OCI-LY1 (cell line): ENCODE data around the gene NOXA1.
"Not testable (repeated sequence)": the region's sequence is repeated elsewhere in the genome, so short reads cannot be mapped to it uniquely, and the experiment has no call there.

ENCODE experiments used
- H2AFZ ChIP-seq: fragments of 200-600 bp; sonication (generic), shearing (Covaris generic); 2 replicates; pipeline ENCODE4 v1.6.0; 2014; ENCODE audit warnings: antibody characterized with exemption, mild to moderate bottlenecking, low read length
- H3F3A ChIP-seq: fragments of 200-600 bp; sonication (generic), shearing (Covaris generic); 2 replicates; pipeline ENCODE4 v1.6.0; 2014; ENCODE audit warnings: mild to moderate bottlenecking, antibody characterized with exemption, low read length, moderate library complexity; ENCODE audit not compliant: insufficient read depth
- H3K27ac ChIP-seq: fragments of 200-600 bp; sonication (generic); 2 replicates; pipeline ENCODE4 v1.5.1; 2014; ENCODE audit warnings: low read length, mixed run types, mild to moderate bottlenecking, low read depth; ENCODE audit not compliant: poor library complexity, severe bottlenecking
- H3K27me3 ChIP-seq: fragments of 200-600 bp; sonication (generic); 2 replicates; pipeline ENCODE4 v1.6.0; 2014; ENCODE audit warnings: antibody characterized with exemption, mild to moderate bottlenecking, low read length, moderate library complexity; ENCODE audit not compliant: insufficient read depth
- H3K36me3 ChIP-seq: fragments of 200-600 bp; sonication (generic); 2 replicates; pipeline ENCODE4 v1.6.1; 2014; ENCODE audit warnings: mild to moderate bottlenecking, antibody characterized with exemption, low read length, moderate library complexity, mixed read lengths; ENCODE audit not compliant: insufficient read depth
- H3K4me1 ChIP-seq: fragments of 200-600 bp; sonication (generic); 2 replicates; pipeline ENCODE4 v1.5.1; 2014; ENCODE audit warnings: mild to moderate bottlenecking, low read length, moderate library complexity; ENCODE audit not compliant: insufficient read depth, severe bottlenecking
- H3K4me2 ChIP-seq: fragments of 200-600 bp; sonication (generic), shearing (Covaris generic); 2 replicates; pipeline ENCODE4 v1.6.1; 2014; ENCODE audit warnings: low read length
- H3K4me3 ChIP-seq: fragments of 200-600 bp; sonication (generic); 2 replicates; pipeline ENCODE4 v1.5.1; 2014; ENCODE audit warnings: low read length, low read depth, mild to moderate bottlenecking, mixed read lengths; ENCODE audit not compliant: poor library complexity, severe bottlenecking
- H3K79me2 ChIP-seq: fragments of 200-600 bp; shearing (Covaris generic); 2 replicates; pipeline ENCODE4 v1.6.1; 2016; ENCODE audit warnings: mixed run types, low read length, mixed read lengths; ENCODE audit not compliant: insufficient read depth
- H3K9ac ChIP-seq: fragments of 200-600 bp; sonication (generic), shearing (Covaris generic); 2 replicates; pipeline ENCODE4 v1.6.1; 2014; ENCODE audit warnings: mild to moderate bottlenecking, low read length, mixed read lengths
- H3K9me2 ChIP-seq: fragments of 200-600 bp; sonication (generic), shearing (Covaris generic); 2 replicates; pipeline ENCODE4 v1.6.1; 2014; ENCODE audit warnings: low read depth, mild to moderate bottlenecking, low read length, mixed read lengths
- H3K9me3 ChIP-seq: fragments of 200-600 bp; shearing (Covaris generic); 2 replicates; pipeline ENCODE4 v1.6.1; 2014; ENCODE audit warnings: low read length, mixed read lengths
- H4K20me1 ChIP-seq: fragments of 200-600 bp; sonication (generic), shearing (Covaris generic); 2 replicates; pipeline ENCODE4 v1.6.0; 2016; ENCODE audit warnings: mild to moderate bottlenecking, low read length; ENCODE audit not compliant: insufficient read depth
- CTCF ChIP-seq: fragments of 200-600 bp; sonication (generic), shearing (Covaris generic); IDR thresholded peaks from 2 replicates; pipeline ENCODE4 v1.5.1; 2017; ENCODE audit warnings: mild to moderate bottlenecking, antibody characterized with exemption, low read length, moderate library complexity, mixed read lengths
- EZH2 ChIP-seq: fragments of 200-600 bp; sonication (generic), shearing (Covaris generic); IDR thresholded peaks from 2 replicates; pipeline ENCODE4 v1.8.0; 2017; ENCODE audit warnings: borderline replicate concordance, mixed run types, mild to moderate bottlenecking, antibody characterized with exemption, low read length, moderate library complexity, mixed read lengths

NOXA1 gene

GRCh38 chr9:137449081-137449844 lies 26.1 kb downstream of the NOXA1 start:
- Histone ChIP-seq H3F3A (no peaks in the 10 kb centered on the region), H3K79me2 (no peaks in the 10 kb centered on the region), H2AFZ (no peak overlapping the region), H3K9me3 (no peaks in the 10 kb centered on the region), H3K27ac (no peak overlapping the region), H3K36me3 (peaks cover 17% of the 10 kb centered on the region), H3K9ac (no peak overlapping the region), H3K27me3 (no peaks in the 10 kb centered on the region; the same call in 1 of the 2 replicates), H3K4me2 (no peak overlapping the region), H3K4me1 (peaks cover 3% of the 10 kb centered on the region), H3K9me2 (no peaks in the 10 kb centered on the region), H3K4me3 (no peak overlapping the region), H4K20me1 (no peaks in the 10 kb centered on the region)
- no peak for TF ChIP-seq CTCF
- no peak for TF ChIP-seq EZH2

DNA sequence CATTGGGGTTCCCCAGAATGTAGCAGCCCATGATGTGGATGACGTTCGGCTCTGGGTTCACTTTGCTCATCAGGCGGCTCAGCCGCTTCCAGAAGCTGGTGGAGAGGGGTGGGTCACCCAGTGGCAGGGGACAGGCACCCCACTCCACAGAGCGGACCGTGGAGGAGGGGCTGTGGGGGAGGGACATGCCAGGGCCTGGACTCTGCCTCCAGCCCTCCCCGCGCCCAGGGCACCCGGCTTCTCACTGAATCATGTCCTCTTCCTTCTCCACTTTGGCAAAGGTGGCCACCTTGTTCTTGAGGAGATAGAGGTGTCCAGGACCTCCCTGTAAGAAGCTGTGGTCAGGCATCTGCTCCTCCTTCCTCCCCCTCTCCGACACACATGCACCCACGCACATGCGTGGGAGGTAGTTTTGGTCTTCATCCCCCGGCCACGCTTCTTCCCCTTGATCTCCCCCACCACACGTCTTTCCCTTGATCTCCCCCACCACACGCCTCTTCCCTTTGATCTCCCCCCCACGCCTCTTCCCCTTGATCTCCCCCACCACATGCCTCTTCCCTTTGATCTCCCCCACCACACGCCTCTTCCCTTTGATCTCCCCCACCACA lies 26.8 kb downstream of the NOXA1 start:
- H3K9me3 ChIP-seq: no peaks in the 10 kb centered on the region
- H3K9ac ChIP-seq: no peak overlapping the region
- no peak overlapping the region for H3K4me2 ChIP-seq
- no peaks in the 10 kb centered on the region for H3K9me2 ChIP-seq
- no peaks in the 10 kb centered on the region for H3K79me2 ChIP-seq
- no peaks in the 10 kb centered on the region for H4K20me1 ChIP-seq
- H3K36me3 ChIP-seq: peaks cover 17% of the 10 kb centered on the region
- H3K4me3 ChIP-seq: no peak overlapping the region
- no peak for TF ChIP-seq CTCF
- no peak for TF ChIP-seq EZH2
- H3K27ac ChIP-seq: no peak overlapping the region
- no peaks in the 10 kb centered on the region for H3F3A ChIP-seq
- H3K27me3 ChIP-seq: no peaks in the 10 kb centered on the region; the same call in 1 of the 2 replicates
- peaks cover 10% of the 10 kb centered on the region for H3K4me1 ChIP-seq
- H2AFZ ChIP-seq: no peak overlapping the region

GRCh38 chr9:137450539-137451222 lies 27.5 kb downstream of the NOXA1 start:
- not testable (repeated sequence) for H3K27me3 ChIP-seq, H4K20me1 ChIP-seq, H3K4me3 ChIP-seq, H3K9ac ChIP-seq, H3K79me2 ChIP-seq, H3K9me3 ChIP-seq, H2AFZ ChIP-seq, H3F3A ChIP-seq, H3K27ac ChIP-seq, H3K9me2 ChIP-seq, H3K4me2 ChIP-seq
- H3K36me3 ChIP-seq: peaks cover 21% of the 10 kb centered on the region
- H3K4me1 ChIP-seq: peaks cover 15% of the 10 kb centered on the region

GRCh38 chr9:137451264-137452005 lies 28.2 kb downstream of the NOXA1 start:
- not testable (repeated sequence) for H3K4me2 ChIP-seq, H2AFZ ChIP-seq, H3K27ac ChIP-seq, H3K9me2 ChIP-seq, H3K9me3 ChIP-seq, H3K4me3 ChIP-seq, H3K9ac ChIP-seq, H3F3A ChIP-seq, H4K20me1 ChIP-seq, H3K79me2 ChIP-seq, H3K27me3 ChIP-seq
- H3K4me1 ChIP-seq: peaks cover 17% of the 10 kb centered on the region
- H3K36me3 ChIP-seq: peaks cover 22% of the 10 kb centered on the region
